GM18519 (cell line): ENCODE data around the gene IQUB.
"Not testable (repeated sequence)": the region's sequence is repeated elsewhere in the genome, so short reads cannot be mapped to it uniquely, and the experiment has no call there.

Experiments used
- ATAC-seq: cut with Tn5 transposase; IDR thresholded peaks from one replicate; pipeline ENCODE4 v1.9.1; 2021; ENCODE audit warnings: mild to moderate bottlenecking, moderate library complexity; ENCODE audit not compliant: unreplicated experiment, low FRiP score

Gene IQUB

GRCh38 chr7:123548406-123548805 lies 14.0 kb upstream of the IQUB start:
- ATAC-seq = no peak

- ATAC-seq = no peak
Observed at GRCh38 chr7:123539871-123540270, 5.5 kb upstream of the IQUB start.

GRCh38 chr7:123538897-123539296 lies 4.5 kb upstream of the IQUB start:
- ATAC-seq = no peak

- no peak for ATAC-seq
Observed at GRCh38 chr7:123538189-123538714, 3.9 kb upstream of the IQUB start.

GRCh38 chr7:123537026-123537642 lies 2.7 kb upstream of the IQUB start:
- ATAC-seq = no peak

- ATAC-seq = no peak
Observed at GRCh38 chr7:123535517-123535916, 1.1 kb upstream of the IQUB start.

GRCh38 chr7:123533929-123534382 lies 439 bp downstream of the IQUB start:
- peak; percentile 5 for ATAC-seq

- no peak for ATAC-seq
Observed at GRCh38 chr7:123533553-123533917, 860 bp downstream of the IQUB start.

GRCh38 chr7:123532788-123533552 lies 1.4 kb downstream of the IQUB start:
- not testable (repeated sequence) for ATAC-seq

- ATAC-seq = not testable (repeated sequence)
Observed at GRCh38 chr7:123532343-123532742, 2.1 kb downstream of the IQUB start.

GRCh38 chr7:123530035-123530591 lies 4.3 kb downstream of the IQUB start:
- not testable (repeated sequence) for ATAC-seq

GRCh38 chr7:123528265-123528664 lies 6.1 kb downstream of the IQUB start:
- ATAC-seq = no peak

- ATAC-seq = not testable (repeated sequence)
Observed at GRCh38 chr7:123527712-123528225, 6.6 kb downstream of the IQUB start.

- not testable (repeated sequence) for ATAC-seq
Observed at GRCh38 chr7:123526533-123526932, 7.9 kb downstream of the IQUB start.

GRCh38 chr7:123522066-123522465 lies 12.3 kb downstream of the IQUB start:
- no peak for ATAC-seq

GRCh38 chr7:123505221-123505620 lies 29.2 kb downstream of the IQUB start:
- ATAC-seq = no peak

- ATAC-seq = no peak
Observed at GRCh38 chr7:123502201-123502600, 32.2 kb downstream of the IQUB start.

- no peak for ATAC-seq
Observed at GRCh38 chr7:123500878-123501489, 33.4 kb downstream of the IQUB start.

GRCh38 chr7:123499211-123499970 lies 35.0 kb downstream of the IQUB start:
- no peak for ATAC-seq

- no peak for ATAC-seq
Observed at GRCh38 chr7:123498601-123499000, 35.8 kb downstream of the IQUB start.
